Measurements from ENCODE around the gene RHBDD2.

- no peak for TF ChIP-seq CTCF (IDR thresholded peaks at IDR 0.05)
- TF ChIP-seq POLR2A (IDR thresholded peaks at IDR 0.05), result no peak
Measured at GRCh38 chr7:75861636-75862035, 17.2 kb upstream of the RHBDD2 start.
